NCI-H526 treated with DMSO at 0.1 percent for 48 hours (cell line): ENCODE results near the gene TMEM179B.
A peak's percentile ranks its signal among the peaks of the same experiment; 100 is the strongest.
"Not testable (repeated sequence)": the region's sequence is repeated elsewhere in the genome, so short reads cannot be mapped to it uniquely, and the experiment has no call there.

ENCODE experiments used
- DNase-seq: peaks from one replicate; lab custom pipeline; 2025; lab: John Stamatoyannopoulos, UW

TMEM179B gene

DNA sequence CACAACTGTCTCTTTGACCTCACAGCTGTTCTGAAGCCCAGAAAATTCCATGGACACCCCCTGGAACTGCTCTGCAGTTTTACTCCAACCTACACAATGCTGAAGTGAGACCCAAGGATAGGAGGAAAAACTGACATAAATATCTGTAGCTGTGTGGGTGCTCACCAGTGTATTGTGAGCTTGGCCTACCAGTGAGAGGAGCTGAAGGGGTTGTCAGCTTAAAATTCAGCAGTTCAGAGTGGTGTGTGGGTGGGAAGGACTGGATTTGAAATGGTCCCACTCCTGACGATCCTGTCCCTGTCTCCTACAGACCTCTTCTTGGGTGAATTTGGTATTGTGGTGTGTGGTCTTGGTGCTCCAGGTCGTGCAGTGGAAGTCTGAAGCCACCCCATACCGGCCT lies 2.4 kb downstream of the TMEM179B start:
- DNase-seq = no peak

DNA sequence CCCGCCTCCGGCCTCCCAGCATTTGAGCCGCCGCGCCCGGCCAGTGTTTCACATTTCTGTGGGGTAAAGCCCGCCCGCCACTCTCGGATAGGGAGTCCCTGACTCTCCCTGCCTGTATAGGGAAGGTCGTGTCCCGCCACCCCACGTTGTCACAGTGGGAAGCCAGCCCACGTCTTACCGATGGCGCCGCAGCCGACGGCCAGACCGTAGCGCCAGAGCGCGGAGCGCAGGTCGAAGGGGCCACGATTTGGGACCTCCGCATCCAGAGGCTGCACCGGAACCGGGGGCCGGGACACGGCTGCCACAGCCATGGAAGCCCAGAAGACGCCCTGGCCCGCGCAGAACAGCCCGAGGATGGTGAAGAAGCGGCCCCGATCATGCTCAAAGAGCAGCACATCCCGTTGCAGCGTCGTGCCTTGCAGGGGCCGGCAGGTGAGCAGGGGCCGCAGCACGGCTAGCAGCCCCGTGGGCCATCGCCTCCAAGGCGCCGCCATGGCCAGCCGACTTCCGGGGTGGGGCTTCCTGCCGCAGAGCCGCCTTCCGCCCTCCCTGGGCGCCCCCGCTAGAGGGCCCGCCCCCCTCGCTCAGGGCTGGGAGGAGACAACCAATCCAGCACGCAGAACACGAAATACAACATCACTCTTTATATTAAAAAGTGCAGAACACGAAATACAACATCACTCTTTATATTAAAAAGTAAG lies 4.4 kb downstream of the TMEM179B start, which contains the start of gene TMEM223:
Gene TMEM223 (minus strand): TSS at position 506 of the 701 bp plus-strand sequence. CDS start 12 bp downstream, at position 494.
- DNase-seq = peak; percentile 41

DNA sequence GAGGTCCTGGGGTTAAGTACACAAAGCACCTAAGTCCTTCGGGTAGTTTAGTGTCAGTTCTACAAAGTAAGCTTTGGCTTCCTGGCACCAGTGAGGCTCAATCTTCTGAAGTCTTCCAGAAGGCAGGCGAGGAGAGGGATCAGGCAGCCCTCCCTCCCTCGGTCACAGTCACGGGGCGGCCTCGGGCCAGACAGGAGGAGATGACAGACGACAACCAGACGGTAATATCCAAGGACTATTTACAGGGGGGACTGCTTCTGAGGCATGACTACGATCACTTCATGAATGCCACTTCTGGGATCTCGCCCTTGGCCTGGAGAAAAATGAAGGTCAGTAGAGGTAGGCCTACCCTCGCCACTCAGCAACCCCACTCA lies 5.0 kb downstream of the TMEM179B start:
- no peak for DNase-seq

DNA sequence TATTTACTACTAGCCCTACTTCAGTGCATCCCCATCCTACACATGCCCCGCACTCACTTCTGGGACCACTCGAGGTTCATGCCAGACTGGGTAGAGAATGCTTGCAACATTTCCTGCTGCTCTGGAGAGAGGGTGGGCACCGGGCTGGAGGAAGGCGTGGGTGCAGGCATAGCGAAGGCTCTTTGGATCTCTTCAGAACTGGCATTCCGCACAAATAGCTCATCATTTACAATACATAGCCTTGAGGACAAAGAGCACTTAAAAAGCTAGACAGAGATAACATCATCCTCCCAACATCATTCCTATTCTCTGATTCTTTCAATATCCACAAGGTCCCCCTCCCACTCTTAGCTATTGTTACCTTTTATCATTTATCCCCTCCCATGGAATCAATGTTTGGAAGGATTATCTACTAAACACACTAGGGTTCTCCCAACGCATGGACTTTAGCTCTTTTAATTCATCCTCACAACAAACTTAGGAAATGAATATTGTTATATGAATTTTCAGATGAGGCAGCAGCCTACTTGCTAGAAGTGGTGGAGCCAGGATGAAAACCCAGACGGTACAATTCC lies 7.1 kb downstream of the TMEM179B start:
- DNase-seq = no peak

DNA sequence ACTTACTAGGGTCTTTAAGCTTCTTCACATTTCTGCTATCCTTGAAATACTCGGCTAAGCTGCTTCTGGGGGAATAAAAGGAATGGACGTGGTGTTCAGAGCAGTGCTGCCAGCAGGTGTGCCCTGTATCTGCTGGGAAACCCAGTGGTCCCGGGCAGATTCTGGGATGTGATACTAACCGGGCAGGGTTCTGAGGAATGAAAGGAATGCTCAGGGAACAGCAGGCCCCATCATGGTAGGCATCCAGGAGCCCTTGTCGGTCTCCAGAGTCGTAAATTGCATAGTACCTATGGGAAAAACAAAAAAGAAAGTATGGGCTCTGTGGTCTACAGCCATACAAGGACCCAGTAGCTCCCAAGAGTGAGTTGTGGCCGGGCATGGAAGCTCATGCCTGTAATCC lies 9.1 kb downstream of the TMEM179B start:
- DNase-seq = no peak

DNA sequence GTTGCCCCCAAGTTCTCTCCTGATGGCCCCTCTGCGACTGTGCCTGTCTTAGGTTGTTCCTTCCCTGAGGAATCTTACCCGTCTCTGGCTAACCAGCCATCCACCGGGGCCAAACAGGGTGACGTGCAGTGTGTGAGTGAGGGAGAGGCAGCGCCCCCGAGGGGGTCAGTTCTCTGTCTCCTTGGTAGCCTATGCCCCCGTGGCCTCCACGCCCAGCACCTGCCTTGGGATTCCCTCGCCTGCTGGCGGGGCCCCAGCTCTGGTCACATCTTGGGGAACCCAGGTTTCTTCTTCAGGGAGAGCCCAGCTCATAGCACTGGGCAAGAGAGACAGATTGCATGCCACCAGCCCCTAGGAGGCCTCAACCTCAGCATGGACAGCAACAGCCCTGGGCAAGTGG lies 12.3 kb downstream of the TMEM179B start:
- no peak for DNase-seq

DNA sequence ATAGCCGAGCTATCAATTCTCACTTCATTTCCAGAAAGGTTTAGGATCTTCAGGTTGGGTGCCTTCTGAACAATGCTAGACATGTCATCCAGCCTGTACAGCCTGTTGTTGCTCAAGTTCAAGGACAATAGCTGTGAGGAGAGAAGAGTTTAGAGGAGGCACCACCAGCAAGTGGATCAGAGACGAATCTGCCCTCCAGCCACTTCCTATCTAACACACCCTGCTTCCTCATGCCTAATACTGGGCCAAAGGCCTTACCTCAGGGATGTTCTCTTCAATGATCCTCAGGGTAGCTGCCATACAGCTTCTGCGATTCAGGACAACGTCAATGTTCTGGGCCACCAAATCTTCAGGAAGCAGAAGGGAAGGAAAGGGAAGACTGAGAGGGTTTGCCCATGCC lies 13.9 kb downstream of the TMEM179B start:
- no peak for DNase-seq

DNA sequence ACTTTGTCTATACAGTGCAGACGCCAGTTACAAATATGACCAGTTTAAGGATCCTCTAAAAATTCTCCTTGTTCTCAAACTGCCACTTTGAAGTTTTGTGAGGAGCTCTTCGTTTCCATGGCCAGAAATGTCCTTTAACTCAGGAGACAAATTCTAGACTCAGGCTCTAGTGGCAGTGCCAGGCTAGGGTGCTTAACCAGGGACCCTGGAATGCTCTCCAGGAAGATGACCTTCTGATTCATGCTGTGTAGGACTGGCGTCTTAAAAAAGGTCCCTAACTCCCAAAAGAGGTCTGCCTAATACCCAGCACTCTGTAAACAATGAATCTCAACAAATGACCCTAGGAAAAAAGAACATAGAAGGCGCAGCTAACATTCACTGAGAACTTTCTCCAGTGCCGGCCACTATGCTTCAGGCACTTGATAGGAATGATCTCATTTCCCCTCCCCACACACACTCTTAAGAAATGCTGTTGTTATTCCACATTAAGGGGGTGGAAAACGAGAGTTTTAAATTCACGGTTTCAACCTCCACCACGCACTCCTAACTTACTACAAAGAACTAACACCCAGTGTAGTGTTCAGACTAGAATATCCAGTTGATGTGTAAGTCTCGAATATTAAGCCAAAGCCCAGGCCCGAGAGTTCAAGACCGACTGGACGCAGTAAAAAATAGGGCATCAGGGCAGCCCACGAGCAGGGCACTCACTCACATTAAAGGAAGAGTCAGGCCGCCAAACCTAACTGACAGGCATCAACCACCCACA lies 17.3 kb downstream of the TMEM179B start:
- no peak for DNase-seq

DNA sequence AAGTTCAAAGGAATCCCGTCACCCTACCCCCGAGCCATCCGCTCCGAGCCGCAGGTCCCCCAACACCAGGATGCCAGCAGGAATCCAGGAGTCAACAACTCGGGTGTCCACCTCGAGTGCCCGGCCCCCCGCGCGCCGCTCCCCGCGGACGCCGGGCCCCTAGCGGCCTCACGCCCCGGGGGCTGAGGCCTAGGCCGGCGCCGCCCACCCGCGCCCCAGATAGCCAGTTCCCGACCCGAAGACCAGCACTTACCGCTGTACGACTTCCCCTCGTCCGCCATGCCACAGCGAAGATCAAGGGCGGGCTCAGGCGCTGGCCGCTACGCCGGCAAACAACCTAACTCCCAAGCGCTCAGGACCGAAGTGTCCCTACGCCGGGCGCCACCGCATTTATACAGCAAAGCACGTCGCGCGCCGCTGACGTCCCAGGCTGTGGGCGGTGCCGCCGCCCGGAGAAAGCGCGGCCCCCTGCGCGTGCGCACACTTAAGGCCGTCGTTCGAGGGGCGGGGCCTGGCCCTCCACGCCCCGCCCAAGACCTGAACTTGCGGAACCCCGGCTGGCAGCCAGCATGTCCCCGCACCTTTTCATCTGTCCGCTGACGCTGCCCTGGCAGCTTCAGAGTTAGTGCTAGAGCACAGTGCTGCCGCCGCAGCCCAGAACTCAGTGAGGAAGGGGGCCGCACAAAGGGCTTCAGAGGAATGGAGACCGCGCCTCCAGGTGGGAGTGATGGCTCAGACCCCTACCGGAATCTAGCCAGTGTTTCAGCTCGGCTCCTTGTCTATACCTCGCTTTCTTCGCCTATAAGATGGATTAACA lies 18.1 kb downstream of the TMEM179B start, which contains the start of gene NXF1:
Gene NXF1 (minus strand): TSS at position 365 of the 817 bp plus-strand sequence. CDS start 84 bp downstream, at position 281.
- DNase-seq = peak; percentile 93

DNA sequence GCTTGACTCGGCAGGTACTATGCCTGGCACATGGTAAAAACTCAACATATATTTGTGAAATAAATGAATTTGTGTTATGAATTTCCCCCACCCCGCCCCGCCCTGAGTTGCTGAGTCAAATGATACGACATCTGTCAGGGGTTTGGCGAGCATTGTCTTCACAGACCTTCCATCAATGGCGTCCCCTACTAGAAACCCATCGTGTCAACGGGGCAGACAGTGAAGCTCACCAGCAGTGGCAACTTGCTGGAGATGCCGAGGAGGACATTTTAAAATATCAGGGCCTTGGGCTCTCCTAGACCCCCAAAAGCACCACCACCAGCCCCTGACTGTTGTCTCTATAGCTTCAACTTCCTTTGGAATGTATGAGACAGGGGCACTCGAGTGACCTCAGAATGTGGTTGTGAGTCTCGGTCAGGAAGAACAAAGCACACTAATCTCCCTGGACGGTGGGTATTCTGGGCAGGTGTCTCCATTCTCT lies 18.8 kb downstream of the TMEM179B start:
- no peak for DNase-seq

DNA sequence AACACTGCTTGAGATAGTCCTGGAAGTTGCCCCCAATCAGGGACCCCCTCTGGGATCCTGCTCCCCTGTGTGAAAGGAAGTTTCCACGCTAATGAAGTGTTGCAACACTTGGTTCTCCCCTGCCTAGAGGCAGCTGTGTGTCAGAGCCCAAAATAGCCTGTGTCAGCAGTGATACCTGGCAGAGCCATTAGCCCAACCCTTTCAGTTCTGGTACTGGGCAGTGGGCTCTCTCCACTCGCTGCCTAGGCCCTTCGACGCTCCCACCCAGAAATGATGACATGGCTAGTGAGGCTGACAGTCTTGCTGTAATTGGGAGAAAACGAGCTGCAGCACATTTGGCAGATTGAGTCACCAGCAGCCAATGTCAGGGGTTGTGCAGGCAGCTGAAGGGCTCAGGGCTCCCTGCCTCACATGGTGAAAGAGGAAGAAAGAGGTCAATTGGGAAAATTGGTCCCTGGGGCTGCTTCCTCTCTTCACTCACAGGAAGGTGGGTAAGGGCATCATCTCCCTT lies 19.5 kb downstream of the TMEM179B start:
- no peak for DNase-seq

DNA sequence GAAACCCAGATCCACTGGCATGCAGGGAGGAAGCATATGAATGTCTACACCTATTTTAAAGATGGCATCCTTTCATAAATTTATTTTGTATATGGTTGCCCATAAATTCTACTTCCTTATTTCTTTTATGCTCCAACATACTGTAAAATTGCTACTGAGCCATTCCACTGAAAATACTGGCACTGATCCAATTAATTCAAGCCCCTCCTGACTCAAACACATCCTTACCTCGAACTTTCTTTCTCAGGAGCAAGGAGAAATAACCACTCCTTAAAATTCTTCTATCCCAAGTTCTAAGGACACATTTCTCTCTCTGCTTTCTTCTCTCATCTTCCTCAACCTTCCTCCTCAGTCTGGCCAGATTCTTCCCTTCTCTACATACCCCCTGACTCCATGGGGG lies 23.5 kb downstream of the TMEM179B start:
- no peak for DNase-seq

DNA sequence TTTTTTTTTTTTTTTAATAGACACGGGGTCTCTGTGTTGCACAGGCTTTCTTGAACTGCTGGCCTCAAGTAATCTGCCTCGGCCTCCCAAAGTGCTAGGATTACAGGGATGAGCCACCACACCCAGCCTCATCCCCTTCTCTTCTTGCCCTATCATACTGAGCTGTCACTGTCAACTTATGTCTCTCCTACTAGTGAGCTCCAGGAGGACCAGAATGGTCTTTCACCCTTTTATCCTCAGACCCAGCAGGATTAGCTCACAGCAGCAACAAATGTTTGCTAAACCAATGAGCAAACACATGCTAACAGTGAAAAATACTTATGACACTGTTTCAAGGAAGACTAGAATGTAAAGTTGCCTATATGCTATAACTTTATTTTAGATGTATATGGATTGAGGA lies 24.5 kb downstream of the TMEM179B start:
- no peak for DNase-seq

DNA sequence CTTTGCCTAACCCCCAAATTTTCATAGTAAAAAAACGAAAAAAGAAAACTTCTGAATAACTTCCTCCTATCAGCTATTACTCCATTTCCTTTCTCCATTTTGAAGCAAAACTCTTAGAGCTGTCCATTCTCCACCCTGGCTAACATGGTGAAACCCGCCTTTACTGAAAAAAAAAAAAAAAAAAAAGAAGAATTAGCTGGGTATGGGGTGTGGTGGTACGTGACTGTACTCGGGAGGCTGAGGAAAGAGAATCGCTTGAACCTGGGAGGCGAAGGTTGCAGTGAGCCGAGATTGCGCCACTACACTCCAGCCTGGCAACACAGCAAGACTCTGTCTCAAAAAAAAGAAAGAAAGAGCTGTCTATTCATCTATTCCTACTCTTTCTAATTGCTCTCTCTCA lies 29.4 kb downstream of the TMEM179B start:
- no peak for DNase-seq

DNA sequence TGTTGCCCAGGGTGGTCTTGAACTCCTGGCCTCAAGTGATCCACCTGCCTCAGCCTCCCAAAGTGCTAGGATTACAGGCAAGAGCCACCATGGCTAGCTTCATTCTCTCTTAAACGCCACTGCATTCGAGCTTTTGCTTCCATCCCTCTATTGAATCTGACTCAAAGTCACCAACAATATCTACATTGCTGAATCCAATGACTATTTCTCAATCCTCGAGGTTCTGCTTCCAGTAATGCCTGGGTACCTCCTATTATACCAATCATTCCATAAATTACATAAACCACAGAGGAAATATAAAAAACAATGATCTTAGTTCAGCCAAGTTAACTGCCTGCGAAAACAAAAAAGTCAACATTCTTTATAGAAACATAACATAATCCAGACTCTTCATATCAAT lies 29.9 kb downstream of the TMEM179B start:
- DNase-seq = no peak

DNA sequence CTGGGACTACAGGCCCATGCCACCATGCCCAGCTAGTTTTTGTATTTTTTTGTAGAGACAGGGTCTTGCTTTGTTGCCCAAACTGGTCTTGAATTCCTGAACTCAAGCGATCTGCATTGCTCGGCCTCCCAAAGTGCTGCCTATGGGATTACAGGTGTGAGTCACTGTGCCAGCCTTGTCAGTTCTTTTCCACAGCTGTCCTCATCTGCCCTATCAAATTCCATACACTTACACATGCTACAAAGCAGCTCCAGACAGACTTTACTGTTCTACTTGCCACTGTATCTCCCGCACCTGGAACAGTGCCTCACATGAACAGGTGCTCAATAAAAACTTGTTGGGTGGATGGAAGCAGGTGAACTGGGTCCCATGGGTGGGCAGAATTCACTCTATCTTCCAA lies 36.5 kb downstream of the TMEM179B start:
- DNase-seq = no peak

DNA sequence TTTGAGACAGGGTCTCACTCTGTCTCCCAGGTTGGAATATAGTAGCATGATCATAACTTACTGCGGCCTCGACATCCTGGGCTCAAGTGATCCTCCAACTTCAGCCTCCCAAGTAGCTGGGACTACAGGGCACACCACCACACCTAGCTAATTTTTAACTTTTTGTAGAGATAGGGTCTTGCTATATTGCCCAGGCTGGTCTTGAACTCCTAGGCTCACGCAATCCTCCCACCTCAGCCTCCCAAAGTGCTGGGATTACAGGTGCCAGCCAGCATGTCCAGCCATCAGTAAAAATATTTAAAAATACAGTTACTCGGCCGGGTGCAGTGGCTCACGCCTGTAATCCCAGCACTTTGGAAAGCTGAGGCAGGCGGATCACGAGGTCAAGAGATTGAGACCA lies 40.9 kb downstream of the TMEM179B start:
- DNase-seq = not testable (repeated sequence)

DNA sequence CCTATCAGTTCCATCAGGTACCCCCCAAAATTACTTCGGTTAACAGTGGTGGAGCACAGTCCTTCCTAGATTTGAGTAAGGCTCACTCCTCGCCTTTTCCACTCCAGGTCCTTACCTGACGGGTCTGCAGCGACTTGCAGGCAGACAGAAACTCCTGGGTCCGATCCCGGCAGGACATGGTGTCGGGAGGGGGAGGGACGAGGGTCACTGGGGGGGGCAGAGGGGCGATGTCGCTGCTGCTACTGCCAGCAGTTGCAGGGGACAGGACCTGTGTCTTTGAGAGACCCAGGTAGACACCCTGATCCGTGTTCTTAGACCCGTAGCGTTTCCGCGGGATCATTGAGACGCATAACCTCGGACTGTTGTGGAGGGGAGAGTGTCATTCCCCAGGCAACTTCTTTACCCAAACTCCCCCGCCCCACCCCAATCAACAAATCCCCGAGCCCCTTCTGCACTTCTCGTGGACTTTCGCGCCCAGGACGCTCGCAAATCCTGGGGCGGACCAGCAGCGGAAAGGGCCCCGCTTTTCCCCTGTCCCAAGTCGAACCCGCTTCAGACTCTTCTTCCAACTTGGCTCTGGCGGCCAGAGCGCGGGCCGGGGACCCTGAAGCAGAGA lies 43.8 kb downstream of the TMEM179B start:
- DNase-seq = no peak

DNA sequence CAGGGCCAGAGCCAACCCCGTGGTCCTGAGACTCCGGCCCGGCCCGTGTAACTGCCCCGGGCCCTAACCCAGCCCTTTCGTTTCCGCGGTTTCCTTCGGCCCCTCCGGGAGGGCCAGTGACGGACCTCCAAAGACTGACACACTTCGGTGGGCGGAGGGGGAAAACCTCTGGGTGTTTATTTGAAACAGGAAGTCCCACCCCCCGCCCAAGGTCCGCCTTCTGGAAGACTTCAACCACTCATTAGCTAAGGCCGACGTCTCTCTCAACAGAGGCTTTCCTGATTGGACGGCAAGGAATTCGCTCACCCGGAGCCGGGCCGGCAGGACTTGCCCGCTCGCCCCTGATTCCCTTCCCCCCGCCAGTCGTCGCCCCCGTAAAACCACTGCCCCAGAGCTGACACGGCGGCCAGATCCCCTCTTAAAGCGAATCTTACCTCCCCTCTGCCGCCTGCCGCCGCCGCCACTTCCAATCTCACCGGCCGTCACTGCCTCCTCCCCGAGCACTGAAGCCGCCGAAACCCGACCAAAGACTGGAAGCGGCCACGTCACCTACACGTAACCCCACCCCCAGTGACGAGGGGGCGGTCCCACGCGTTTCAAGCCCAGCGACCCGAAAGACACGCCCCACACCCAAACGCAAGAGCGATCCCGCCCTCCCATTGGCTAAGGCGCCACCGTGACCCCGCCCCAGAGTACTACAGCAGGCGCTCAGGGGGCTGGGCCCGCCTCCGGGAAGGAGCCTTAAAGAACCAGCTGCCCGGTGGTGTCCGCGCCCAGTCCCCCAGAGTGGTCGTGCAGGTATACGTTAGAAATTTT lies 44.5 kb downstream of the TMEM179B start, which contains the start of gene STX5:
Gene STX5 (minus strand): TSS at position 532 of the 816 bp plus-strand sequence. CDS start 808 bp downstream, outside the sequence.
- peak; percentile 97 for DNase-seq
